T follicular helper cell (primary cell): ENCODE measurements around the gene RFT1.

Experiments
- DNase-seq: peaks from one replicate; pipeline ENCODE4 v3.0.0-alpha.2; 2020; ENCODE audit warnings: low read depth

The RFT1 gene

GRCh38 chr3:53149006-53149690 is 18.9 kb upstream of the RFT1 start:
- no peak for DNase-seq

- no peak for DNase-seq
These were observed 17.7 kb upstream of the RFT1 start for GRCh38 chr3:53147903-53148400.

- DNase-seq = no peak
These were observed 17.1 kb upstream of the RFT1 start for GRCh38 chr3:53147151-53147902.

GRCh38 chr3:53146319-53146891 is 16.2 kb upstream of the RFT1 start:
- DNase-seq = no peak

- DNase-seq = no peak
These were observed 15.5 kb upstream of the RFT1 start for GRCh38 chr3:53145713-53146080.

- DNase-seq = no peak
These were observed 14.9 kb upstream of the RFT1 start for GRCh38 chr3:53144862-53145712.

- DNase-seq = no peak
These were observed 14.2 kb upstream of the RFT1 start for GRCh38 chr3:53144446-53144845.

- DNase-seq = no peak
These were observed 12.8 kb upstream of the RFT1 start for GRCh38 chr3:53142986-53143385.

GRCh38 chr3:53140847-53141845 is 10.9 kb upstream of the RFT1 start:
- DNase-seq = no peak

- DNase-seq = no peak
These were observed 9.9 kb upstream of the RFT1 start for GRCh38 chr3:53139906-53140846.

GRCh38 chr3:53137835-53138446 is 7.7 kb upstream of the RFT1 start:
- no peak for DNase-seq

GRCh38 chr3:53137221-53137620 is 7.0 kb upstream of the RFT1 start:
- no peak for DNase-seq

GRCh38 chr3:53134631-53135232 is 4.5 kb upstream of the RFT1 start:
- DNase-seq = peak; percentile 30

GRCh38 chr3:53132347-53132746 is 2.1 kb upstream of the RFT1 start:
- DNase-seq = no peak

- DNase-seq = no peak
These were observed 861 bp upstream of the RFT1 start for GRCh38 chr3:53131096-53131495.

- DNase-seq = no peak
These were observed 891 bp downstream of the RFT1 start for GRCh38 chr3:53129344-53129743.

- no peak for DNase-seq
These were observed 3.6 kb downstream of the RFT1 start for GRCh38 chr3:53126601-53127000.

- DNase-seq = no peak
These were observed 6.3 kb downstream of the RFT1 start for GRCh38 chr3:53123953-53124352.

- no peak for DNase-seq
These were observed 6.7 kb downstream of the RFT1 start for GRCh38 chr3:53123510-53123909.
